NCI-H526 treated with DMSO at 0.1 percent for 48 hours (cell line): Measurements from ENCODE around the gene LXN.
"Not testable (repeated sequence)": the region's sequence is repeated elsewhere in the genome, so short reads cannot be mapped to it uniquely, and the experiment has no call there.

Experiments
- DNase-seq: peaks from one replicate; lab custom pipeline; 2025; lab: John Stamatoyannopoulos, UW

LXN gene

GRCh38 chr3:158672215-158673176, at the start of gene LXN:
Gene LXN (minus strand): TSS chr3:158672648. CDS start chr3:158672478, 170 bp downstream.
- DNase-seq, result no peak

GRCh38 chr3:158722108-158722507, 49.7 kb upstream of the LXN start:
- DNase-seq, result no peak

GRCh38 chr3:158718490-158719170, 46.2 kb upstream of the LXN start:
- no peak for DNase-seq

GRCh38 chr3:158717576-158717975, 45.1 kb upstream of the LXN start:
- no peak for DNase-seq

GRCh38 chr3:158713094-158713499, 40.6 kb upstream of the LXN start:
- no peak for DNase-seq

GRCh38 chr3:158712443-158712842, 40.0 kb upstream of the LXN start:
- no peak for DNase-seq

GRCh38 chr3:158711886-158712285, 39.4 kb upstream of the LXN start:
- no peak for DNase-seq

GRCh38 chr3:158710601-158711000, 38.2 kb upstream of the LXN start:
- DNase-seq, result no peak

- no peak for DNase-seq
Measured at GRCh38 chr3:158709666-158710083, 37.2 kb upstream of the LXN start.

GRCh38 chr3:158703566-158703965, 31.1 kb upstream of the LXN start:
- DNase-seq, result no peak

GRCh38 chr3:158702815-158703481, 30.5 kb upstream of the LXN start:
- DNase-seq, result no peak

- no peak for DNase-seq
Measured at GRCh38 chr3:158701420-158702065, 29.1 kb upstream of the LXN start.

- DNase-seq, result no peak
Measured at GRCh38 chr3:158700559-158700958, 28.1 kb upstream of the LXN start.

- no peak for DNase-seq
Measured at GRCh38 chr3:158696618-158697017, 24.2 kb upstream of the LXN start.

GRCh38 chr3:158693866-158694456, 21.5 kb upstream of the LXN start:
- not testable (repeated sequence) for DNase-seq

- no peak for DNase-seq
Measured at GRCh38 chr3:158685159-158685558, 12.7 kb upstream of the LXN start.

GRCh38 chr3:158683230-158683962, 10.9 kb upstream of the LXN start:
- DNase-seq, result no peak

GRCh38 chr3:158680861-158681260, 8.4 kb upstream of the LXN start:
- DNase-seq, result no peak

GRCh38 chr3:158679547-158680000, 7.1 kb upstream of the LXN start:
- no peak for DNase-seq

GRCh38 chr3:158678687-158679086, 6.2 kb upstream of the LXN start:
- DNase-seq, result no peak

GRCh38 chr3:158671821-158672214, 630 bp downstream of the LXN start:
- no peak for DNase-seq
